AG09309 (cell line): ENCODE measurements around the gene KCNH1.

Experiments used
- DNase-seq: peaks from one replicate; pipeline ENCODE4 v3.0.0-alpha.2; 2010; ENCODE audit warnings: low read depth
- H3K4me3 ChIP-seq: 2 replicates; pipeline ENCODE4 v1.5.1; 2011; ENCODE audit warnings: mild to moderate bottlenecking, low read depth, low read length, moderate library complexity; ENCODE audit not compliant: control insufficient read depth
- TF ChIP-seq, protein P1 (sequence below): IDR thresholded peaks from 2 replicates; pipeline ENCODE4 v1.5.1; 2011; ENCODE audit warnings: mild to moderate bottlenecking, low read depth, low read length, inconsistent platforms; ENCODE audit not compliant: insufficient read depth, control insufficient read depth; ENCODE audit errors: missing control alignments

Gene KCNH1

DNA sequence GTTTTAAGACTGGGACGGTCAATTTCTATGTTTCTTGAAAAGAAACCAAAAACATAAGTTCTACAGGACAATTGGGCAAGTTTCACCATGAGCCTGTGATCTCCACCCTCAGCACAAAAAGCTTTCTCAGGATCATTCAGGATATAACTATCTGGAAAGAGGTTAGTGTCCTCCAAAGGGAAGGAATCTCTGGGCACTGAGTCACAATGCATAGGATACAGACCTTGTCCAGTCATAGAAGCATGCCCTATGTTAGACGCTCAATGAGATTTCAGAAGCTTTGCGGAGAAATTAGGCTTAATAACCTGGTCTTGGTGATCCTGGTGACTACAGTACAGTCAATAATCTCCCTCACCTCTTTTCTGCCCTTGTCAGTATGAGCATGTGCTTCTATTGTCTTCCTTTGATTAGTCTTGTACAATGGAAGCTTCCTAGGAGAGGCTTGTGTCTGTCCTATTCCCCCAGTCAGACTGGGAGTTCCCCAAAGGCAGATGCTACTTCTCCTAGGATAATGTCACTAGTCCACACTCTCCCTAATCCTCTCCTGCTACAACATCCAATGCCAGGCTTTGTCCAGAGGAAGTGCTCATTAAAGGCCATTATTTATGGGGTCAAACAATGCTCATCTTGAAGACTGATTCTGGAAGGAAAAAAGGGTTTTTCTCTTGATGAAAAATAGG, 97.4 kb downstream of the KCNH1 start:
- TF ChIP-seq, protein P1, sequence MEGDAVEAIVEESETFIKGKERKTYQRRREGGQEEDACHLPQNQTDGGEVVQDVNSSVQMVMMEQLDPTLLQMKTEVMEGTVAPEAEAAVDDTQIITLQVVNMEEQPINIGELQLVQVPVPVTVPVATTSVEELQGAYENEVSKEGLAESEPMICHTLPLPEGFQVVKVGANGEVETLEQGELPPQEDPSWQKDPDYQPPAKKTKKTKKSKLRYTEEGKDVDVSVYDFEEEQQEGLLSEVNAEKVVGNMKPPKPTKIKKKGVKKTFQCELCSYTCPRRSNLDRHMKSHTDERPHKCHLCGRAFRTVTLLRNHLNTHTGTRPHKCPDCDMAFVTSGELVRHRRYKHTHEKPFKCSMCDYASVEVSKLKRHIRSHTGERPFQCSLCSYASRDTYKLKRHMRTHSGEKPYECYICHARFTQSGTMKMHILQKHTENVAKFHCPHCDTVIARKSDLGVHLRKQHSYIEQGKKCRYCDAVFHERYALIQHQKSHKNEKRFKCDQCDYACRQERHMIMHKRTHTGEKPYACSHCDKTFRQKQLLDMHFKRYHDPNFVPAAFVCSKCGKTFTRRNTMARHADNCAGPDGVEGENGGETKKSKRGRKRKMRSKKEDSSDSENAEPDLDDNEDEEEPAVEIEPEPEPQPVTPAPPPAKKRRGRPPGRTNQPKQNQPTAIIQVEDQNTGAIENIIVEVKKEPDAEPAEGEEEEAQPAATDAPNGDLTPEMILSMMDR: no peak
- H3K4me3 ChIP-seq: no peak overlapping the region
- no peak for DNase-seq

DNA sequence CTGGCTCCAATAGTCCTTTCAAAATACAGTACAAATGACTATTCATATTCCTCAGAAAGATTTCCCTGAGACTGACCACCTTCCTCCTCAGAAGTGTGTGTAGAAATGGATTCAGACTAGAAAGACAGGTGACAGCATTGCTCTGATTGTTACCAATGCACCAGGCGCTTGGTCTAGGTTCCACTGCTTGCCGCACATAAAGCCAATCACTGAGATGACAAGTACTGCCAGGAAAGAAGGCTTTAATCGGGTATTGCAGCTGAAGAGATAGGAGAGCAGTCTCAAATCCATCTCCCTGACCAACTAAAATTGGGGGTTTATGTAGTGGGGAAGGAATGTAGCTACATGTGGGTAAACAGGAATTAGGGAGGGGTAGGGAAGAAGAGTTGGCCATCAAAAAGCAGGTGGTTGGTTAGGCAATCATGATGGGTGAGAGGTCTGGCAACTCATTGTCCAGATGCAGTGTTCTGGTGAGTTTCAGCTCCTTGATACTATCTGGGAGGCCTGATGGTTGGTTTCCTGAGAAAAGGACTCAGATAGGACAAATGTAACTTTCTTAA, 98.0 kb downstream of the KCNH1 start:
- H3K4me3 ChIP-seq: no peak overlapping the region
- TF ChIP-seq, protein P1: no peak
- DNase-seq: no peak

DNA sequence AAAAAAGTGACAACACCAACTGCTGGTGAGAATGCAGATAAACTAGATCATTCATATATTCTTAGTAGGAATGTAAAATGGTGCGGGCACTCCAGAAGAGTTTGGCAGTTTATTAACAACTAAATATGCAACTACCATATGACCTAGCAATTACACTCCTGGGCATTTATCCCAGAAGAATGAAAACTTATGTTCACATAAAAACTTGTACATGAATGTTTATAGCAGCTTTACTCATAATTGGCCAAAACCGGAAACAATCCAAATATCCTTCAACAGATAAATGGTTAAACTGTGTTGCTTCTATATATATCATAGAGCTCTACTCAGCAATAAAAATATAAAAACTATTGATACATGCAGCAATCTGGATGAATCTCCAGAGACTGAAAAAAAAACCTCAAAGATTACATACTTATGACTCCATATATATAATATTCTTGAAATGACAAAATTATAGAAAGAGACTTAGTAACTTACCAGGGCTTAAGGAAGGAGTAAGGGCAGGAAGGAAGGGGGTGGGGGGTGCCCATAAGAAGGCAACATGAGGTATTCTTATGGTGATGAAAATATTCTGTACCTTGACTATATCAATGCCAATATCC, 99.9 kb downstream of the KCNH1 start:
- DNase-seq: no peak
- no peak overlapping the region for H3K4me3 ChIP-seq
- TF ChIP-seq, protein P1: no peak

DNA sequence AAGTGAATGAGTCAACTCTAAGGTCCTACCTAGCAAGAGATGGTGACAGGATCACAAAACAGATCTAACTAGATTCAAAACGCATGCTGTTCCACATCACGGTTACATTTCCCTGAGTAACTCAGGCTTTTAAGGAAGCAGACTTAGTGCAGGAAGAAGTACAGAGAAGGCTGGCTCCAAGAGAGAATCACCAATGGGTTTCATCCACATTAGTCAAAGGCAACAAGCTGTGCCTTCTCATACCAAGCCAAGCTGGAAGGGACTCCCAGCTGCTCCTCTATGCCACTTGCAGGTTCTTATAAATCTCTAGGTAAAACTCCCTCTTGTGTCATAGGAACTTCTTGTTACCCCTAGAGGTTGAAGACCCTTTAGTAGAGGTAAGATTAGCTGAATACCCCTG, 109.0 kb downstream of the KCNH1 start:
- DNase-seq: no peak
- H3K4me3 ChIP-seq: no peak overlapping the region
- TF ChIP-seq, protein P1: no peak

DNA sequence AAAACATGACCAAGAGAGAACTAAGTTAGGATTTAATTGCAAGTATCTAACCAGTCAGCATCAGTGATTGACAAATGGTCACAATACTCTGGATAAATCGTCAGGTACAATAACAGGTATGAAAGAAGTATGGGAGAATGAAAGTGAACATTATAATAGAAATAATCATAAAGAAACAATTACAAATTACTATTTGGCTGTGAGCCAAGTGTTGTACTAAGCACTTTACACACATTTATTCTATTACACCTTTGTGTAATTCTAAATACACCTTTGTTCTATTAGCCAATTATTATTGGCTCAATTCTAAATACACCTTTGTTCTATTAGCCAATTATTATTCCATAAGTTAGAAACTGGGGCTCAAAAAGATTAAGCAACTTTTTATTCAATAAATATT, 114.7 kb downstream of the KCNH1 start:
- TF ChIP-seq, protein P1: no peak
- DNase-seq: no peak
- no peak overlapping the region for H3K4me3 ChIP-seq

DNA sequence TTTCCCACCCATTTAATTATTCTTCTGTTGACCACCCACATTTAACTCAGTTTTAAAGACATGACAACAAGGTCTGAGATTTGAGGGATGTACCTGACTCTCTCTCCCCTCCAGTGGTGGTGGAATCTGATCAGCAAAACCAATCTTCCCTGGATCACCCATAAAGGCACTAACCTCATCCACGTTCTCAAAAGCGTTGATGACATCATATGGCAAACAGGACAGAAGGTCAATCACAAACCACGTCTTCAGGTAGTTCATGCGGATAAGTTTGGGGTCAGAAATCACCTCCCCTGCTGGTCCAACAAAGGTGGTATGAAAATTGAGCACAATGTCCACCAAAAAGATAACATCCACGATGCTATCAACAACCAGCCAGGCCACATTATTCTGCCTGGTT, 115.3 kb downstream of the KCNH1 start:
- H3K4me3 ChIP-seq: no peak overlapping the region
- DNase-seq: no peak
- TF ChIP-seq, protein P1: no peak
